Measurements from ENCODE around the gene STOML1. TPM values are rescaled to one million over a fixed set of nuclear protein-coding genes. Genes with fewer than 3 reads are reported as not detected.

The STOML1 gene
- total and polyA plus RNA-seq, 10 of the 15 experiments (the other 5 are each of a cell fraction or from before 2014, with no cell fraction given), result 0.14 to 13.6 (median 8.3) TPM

DNA sequence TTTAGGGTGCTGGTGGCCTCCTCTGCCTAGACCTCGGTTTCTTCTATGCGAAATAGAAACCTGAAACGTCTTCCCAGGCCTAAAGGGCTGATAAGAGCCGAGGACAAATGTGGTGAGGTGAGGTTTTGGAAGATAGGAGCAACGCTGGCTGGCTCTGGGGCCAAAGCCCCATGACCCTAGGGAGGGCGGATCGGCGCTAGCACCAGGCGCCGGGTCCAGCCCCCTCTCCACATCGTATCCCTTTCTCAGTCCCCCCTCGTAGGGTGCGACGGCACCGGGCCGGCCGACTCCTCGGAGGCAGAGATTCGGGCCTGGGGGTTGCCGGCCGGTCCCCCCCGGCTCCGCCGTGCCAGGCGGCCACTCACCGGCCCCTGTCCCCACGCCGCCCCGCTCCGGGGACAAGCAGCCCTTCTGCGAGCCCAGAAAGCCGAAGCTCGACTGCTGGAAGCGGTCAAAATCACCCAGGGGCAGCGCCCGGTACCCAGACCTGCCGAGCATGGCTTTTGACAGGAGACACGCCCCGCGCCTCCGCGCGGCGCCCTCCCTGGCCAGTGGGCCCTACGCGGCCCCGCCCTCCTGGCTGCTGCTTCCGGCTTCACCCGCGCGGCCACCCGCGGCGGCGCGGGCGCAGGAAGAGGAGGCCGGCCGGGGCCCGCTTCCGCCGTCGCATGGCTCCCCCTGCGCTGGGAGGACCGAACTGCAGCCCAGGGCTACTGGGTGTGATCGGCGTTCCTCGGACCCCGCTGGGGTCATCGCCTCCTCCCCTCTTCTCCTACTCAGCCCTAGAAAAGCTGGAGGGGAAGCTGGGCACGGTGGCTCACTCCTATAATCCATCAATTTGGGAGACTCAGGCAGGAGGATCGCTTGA, at the start of gene STOML1 (continued):
- TF ChIP-seq ZNF687 (IDR thresholded peaks at IDR 0.05) (peak; percentile 71), RUNX3 (IDR thresholded peaks at IDR 0.05; ENCODE audit: low read length) (peak; percentile 49), POLR2AphosphoS5 (IDR thresholded peaks at IDR 0.05; ENCODE audit: low read length) (peak; percentile 66), SUZ12 (IDR thresholded peaks at IDR 0.05; ENCODE audit: unreplicated experiment) (no peak), SMAD5 (IDR thresholded peaks at IDR 0.05; ENCODE audit: low read depth) (no peak), TARDBP (IDR thresholded peaks at IDR 0.05; ENCODE audit: borderline replicate concordance) (no peak), E2F4 (IDR thresholded peaks at IDR 0.05; ENCODE audit: low read depth, low read length) (peak; percentile 31; the same call in 1 of the 2 replicates), CUX1 (IDR thresholded peaks at IDR 0.05; ENCODE audit: insufficient replicate concordance, low read depth, low read length) (no peak), TCF3 (IDR thresholded peaks at IDR 0.05; ENCODE audit: borderline replicate concordance, insufficient read depth, low read depth, low read length) (peak; percentile 74), BHLHE40 (IDR thresholded peaks at IDR 0.05; ENCODE audit: borderline replicate concordance in 1 of 2, low read depth in 2 of 2, low read length in 1 of 2) (peak; percentile 64 to 81), RB1 (IDR thresholded peaks at IDR 0.05; ENCODE audit: borderline replicate concordance) (peak; percentile 90), JUNB (IDR thresholded peaks at IDR 0.05) (no peak), MXI1 (IDR thresholded peaks at IDR 0.05; ENCODE audit: low read depth, low read length) (peak; percentile 99), EP300 (IDR thresholded peaks at IDR 0.05; ENCODE audit: borderline replicate concordance in 1 of 2, control insufficient read depth in 1 of 2, low read depth in 2 of 2, low read length in 2 of 2) (no peak), SMARCA5 (IDR thresholded peaks at IDR 0.05) (peak; percentile 83), LARP7 (IDR thresholded peaks at IDR 0.05) (peak; percentile 93), WRNIP1 (IDR thresholded peaks at IDR 0.05; ENCODE audit: borderline replicate concordance, low read depth, low read length) (no peak), HDGF (IDR thresholded peaks at IDR 0.05) (no peak)
